ENCODE results near the gene ATP5F1A.

Gene ATP5F1A

DNA sequence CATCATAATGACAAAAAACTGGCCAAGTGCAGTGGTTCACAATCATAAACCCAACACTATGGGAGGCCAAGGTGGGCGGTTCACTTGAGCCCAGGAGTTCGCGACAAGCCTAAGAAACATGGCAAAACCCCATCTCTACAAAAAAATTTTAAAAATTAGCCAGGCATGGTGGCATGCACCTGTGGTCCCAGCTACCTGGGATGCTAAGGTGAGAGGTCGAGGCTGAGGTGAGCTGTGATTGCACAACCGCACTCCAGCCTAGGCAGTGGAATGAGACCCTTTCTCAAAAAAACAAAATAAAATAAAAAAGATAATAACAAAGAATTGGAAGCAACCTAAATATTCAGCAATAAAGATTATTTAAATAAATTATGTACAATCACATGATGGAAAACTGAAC is 47.8 kb downstream of the ATP5F1A start:
- TF ChIP-seq, protein P1, sequence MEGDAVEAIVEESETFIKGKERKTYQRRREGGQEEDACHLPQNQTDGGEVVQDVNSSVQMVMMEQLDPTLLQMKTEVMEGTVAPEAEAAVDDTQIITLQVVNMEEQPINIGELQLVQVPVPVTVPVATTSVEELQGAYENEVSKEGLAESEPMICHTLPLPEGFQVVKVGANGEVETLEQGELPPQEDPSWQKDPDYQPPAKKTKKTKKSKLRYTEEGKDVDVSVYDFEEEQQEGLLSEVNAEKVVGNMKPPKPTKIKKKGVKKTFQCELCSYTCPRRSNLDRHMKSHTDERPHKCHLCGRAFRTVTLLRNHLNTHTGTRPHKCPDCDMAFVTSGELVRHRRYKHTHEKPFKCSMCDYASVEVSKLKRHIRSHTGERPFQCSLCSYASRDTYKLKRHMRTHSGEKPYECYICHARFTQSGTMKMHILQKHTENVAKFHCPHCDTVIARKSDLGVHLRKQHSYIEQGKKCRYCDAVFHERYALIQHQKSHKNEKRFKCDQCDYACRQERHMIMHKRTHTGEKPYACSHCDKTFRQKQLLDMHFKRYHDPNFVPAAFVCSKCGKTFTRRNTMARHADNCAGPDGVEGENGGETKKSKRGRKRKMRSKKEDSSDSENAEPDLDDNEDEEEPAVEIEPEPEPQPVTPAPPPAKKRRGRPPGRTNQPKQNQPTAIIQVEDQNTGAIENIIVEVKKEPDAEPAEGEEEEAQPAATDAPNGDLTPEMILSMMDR (IDR thresholded peaks at IDR 0.05): no peak

DNA sequence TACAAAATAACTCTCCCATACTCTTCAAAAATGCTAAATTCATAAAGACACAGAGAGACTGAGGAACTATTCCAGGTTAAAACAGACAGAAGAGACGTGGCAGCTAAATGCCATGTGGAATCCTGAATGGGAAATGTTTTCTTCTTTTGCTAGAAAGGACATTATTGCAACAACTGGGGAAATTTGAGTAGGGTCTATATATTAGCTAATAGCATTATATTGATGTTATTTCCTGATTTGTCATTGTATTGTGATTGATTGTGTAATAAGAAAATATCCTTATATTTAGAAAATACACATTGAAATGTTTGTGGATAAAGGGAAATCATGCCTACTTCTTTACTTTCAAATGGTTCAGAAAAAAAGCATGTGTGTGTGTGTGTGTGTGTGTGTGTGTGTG is 49.5 kb downstream of the ATP5F1A start:
- TF ChIP-seq, protein P1 (IDR thresholded peaks at IDR 0.05): no peak

DNA sequence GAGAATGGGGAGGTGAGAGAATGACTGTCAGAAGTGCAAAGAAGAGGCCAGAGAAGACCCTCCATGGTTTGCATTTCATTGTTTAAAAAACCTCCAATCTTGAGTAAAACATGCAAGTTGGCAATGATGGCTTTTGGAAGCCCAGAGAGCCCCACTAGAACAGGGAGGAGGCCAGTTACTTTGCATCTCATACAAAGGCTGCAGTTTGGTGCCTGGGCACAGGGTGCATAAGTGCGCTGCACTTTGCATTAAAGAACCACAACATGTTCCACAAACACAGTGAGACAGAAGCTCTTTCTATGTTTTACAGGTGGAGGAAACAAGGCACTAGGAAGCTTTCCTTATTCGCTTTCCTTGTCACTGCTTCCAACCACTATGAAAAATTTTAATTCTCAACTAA is 51.4 kb downstream of the ATP5F1A start:
- TF ChIP-seq, protein P1 (IDR thresholded peaks at IDR 0.05): no peak

DNA sequence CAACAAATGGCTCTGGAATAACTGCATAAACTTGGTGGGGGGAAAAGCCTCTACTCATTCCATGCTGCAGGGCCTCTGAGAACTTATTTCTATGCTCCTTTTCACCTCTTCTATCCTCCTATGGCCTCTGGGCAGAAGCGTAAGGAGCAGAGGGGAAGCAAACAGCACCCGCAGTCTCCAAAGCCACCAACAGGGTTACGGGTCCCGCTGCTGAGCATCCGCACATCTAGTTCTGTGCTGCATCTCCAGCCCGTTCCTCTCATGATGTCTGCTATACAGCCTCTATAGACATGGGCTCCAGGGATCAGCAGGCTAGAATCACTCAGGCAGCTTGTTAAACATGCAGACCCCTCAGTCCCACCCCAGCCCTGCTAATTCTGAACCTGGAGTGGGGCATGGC is 52.0 kb downstream of the ATP5F1A start:
- TF ChIP-seq, protein P1 (IDR thresholded peaks at IDR 0.05): no peak

DNA sequence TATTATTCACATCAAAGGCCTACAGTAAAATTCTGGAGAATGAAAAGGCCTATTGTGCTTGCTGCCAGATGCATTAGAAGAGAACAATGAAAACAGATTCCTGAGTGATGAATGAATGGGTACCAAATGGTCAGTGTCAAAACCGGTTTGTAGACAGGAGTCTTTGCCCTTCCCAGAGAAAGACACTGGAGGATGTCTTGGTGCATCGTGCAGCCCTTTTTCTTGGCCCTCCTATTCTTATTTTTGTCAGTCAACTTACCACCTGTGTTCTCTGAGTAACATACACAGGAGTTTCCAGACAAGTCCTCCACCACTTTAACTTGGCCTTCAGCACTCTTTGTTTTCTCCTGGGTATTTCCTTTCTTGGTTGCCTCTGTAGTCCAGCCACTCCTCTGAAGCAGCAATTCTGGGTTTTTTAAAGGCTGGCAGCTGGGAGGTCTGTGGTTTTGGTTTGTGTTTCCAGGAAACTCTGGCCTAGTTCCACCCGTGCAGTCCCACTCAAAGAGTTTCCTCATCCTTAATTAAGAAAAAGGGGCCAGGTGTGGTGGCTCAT is 55.4 kb downstream of the ATP5F1A start:
- TF ChIP-seq, protein P1 (IDR thresholded peaks at IDR 0.05): no peak

DNA sequence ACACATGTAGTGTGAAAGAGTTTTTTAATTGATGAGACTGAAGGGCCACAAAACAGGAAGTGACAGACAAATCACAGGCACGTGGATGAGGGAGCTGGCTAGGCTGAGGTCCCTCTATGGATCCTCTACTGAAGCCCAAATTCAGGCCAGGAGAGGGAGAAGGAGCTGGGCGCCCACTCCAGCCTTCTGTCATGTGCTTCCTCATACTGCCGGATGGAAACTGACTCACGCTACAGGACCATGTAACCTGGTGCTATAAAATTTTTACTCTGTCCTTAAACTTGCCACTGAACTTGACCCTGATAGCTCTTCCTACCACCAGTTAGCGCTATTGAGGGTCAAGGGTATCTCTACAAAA is 57.4 kb downstream of the ATP5F1A start:
- TF ChIP-seq, protein P1 (IDR thresholded peaks at IDR 0.05): no peak

DNA sequence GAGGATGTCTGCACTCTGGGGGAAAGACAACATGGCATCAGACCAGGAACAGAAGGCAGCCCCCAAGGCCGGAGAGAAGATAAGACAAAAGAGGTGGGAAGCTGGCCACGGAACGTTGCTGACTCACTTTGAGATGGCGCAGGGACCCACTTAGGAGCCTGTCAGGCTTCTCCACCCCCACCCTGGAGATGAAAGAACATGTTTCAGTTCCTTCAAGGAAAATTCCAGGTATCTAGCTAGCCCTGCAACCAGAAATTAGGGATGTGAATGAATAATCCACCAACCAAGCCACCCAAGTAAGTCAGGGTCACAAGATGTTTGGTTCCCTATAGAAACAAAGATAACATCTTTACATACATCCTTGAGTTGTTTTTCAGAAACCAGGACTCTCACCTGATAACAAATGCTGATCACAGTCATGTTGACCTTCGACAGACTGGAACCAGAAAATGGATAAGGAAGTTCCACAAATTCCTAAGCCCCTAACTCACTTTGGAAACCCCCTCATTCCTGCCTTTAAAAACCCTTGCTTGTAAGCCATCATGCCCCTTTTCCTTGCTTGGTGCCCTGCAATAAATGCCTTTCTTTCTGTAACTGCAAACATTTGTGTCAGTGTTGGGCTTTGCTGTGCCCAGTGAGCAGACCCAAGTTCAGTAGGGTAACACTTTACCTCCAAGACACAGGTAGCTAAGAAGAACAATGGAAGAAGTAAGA is 57.9 kb downstream of the ATP5F1A start:
- TF ChIP-seq, protein P1 (IDR thresholded peaks at IDR 0.05): no peak
